ENCODE results near the gene MBLAC2.

GRCh38 chr5:90424245-90424644 is 50.3 kb downstream of the MBLAC2 start:
- TF ChIP-seq CTCF (IDR thresholded peaks at IDR 0.05 in 8 of 11, conservative IDR thresholded peaks at IDR 0.05 in 3 of 11): no peak
- TF ChIP-seq POLR2A (IDR thresholded peaks at IDR 0.05): no peak
- TF ChIP-seq POLR2AphosphoS5 (IDR thresholded peaks at IDR 0.05): no peak

All from spleen (tissue), 7 donors.